CD14-positive monocyte (primary cell): ENCODE data around the gene TRIM47. TPM values are rescaled to one million over a fixed set of nuclear protein-coding genes. Genes with fewer than 3 reads are reported as not detected.

Source experiments
- DNase-seq, 3 donors: peaks; one replicate each; pipeline ENCODE4 v3.0.0-alpha.2; 2011 to 2022
- H2AFZ ChIP-seq: 2 replicates; pipeline ENCODE4 v1.6.0; 2012; ENCODE audit warnings: mild to moderate bottlenecking, low read depth, low read length, inconsistent platforms; ENCODE audit not compliant: insufficient read depth, poor library complexity, severe bottlenecking
- H3K27ac ChIP-seq, 2 donors: 1 replicate in 1 of 2; 2 replicates in 1 of 2; pipeline ENCODE4 v1.5.1; 2012 to 2013; ENCODE audit warnings: low read length in 2 of 2, control low read depth in 1 of 2, inconsistent platforms in 1 of 2, low read depth in 1 of 2, mild to moderate bottlenecking in 1 of 2
- H3K27me3 ChIP-seq, 2 donors: one replicate each; pipeline versions ENCODE4 v1.6.0 to v1.6.1; 2011 to 2013; ENCODE audit warnings: low read length in 2 of 2; ENCODE audit not compliant: control insufficient read depth in 2 of 2, insufficient read depth in 2 of 2
- H3K36me3 ChIP-seq, 2 donors: replicated peaks in 1 of 2; 1 replicate in 1 of 2; 2 replicates in 1 of 2; pipeline versions ENCODE4 v1.5.1 to v1.6.1; 2012 to 2013; ENCODE audit warnings: low read length in 2 of 2, control low read depth in 1 of 2, inconsistent platforms in 1 of 2, mild to moderate bottlenecking in 1 of 2; ENCODE audit not compliant: insufficient read depth in 2 of 2, control insufficient read depth in 1 of 2
- H3K4me1 ChIP-seq, 2 donors: 1 replicate in 1 of 2; 2 replicates in 1 of 2; pipeline versions ENCODE4 v1.5.1 to v1.6.1; 2012 to 2013; ENCODE audit warnings: low read length in 2 of 2, control low read depth in 1 of 2, inconsistent platforms in 1 of 2, mild to moderate bottlenecking in 1 of 2, moderate library complexity in 1 of 2; ENCODE audit not compliant: insufficient read depth in 2 of 2, control insufficient read depth in 1 of 2
- H3K4me2 ChIP-seq: replicated peaks from 2 replicates; pipeline ENCODE3; 2012; ENCODE audit warnings: low read length, moderate library complexity, mild to moderate bottlenecking; ENCODE audit not compliant: poor library complexity, severe bottlenecking; ENCODE audit errors: extremely low read depth
- H3K4me3 ChIP-seq, 3 experiments: fragments of 200-600 bp in 1 of 3; sonication (generic) in 1 of 3; replicated peaks in 1 of 3; 1 replicate in 2 of 3; 2 replicates in 1 of 3; pipeline ENCODE4 v1.5.1; 2011 to 2013; ENCODE audit warnings: low read length in 3 of 3, mild to moderate bottlenecking in 3 of 3, control low read depth in 2 of 3, low read depth in 2 of 3, inconsistent platforms in 1 of 3, moderate library complexity in 1 of 3
- H3K79me2 ChIP-seq: 2 replicates; pipeline ENCODE4 v1.6.0; 2012; ENCODE audit warnings: mild to moderate bottlenecking, control low read depth, inconsistent platforms, low read length, moderate library complexity; ENCODE audit not compliant: insufficient read depth
- H3K9ac ChIP-seq: 2 replicates; pipeline ENCODE4 v1.6.0; 2017; ENCODE audit warnings: low read length, mild to moderate bottlenecking; ENCODE audit not compliant: insufficient read depth, poor library complexity, severe bottlenecking
- H3K9me3 ChIP-seq, 2 donors: replicated peaks in 1 of 2; 1 replicate in 1 of 2; 2 replicates in 1 of 2; pipeline versions ENCODE4 v1.5.1 to v1.6.1; 2012 to 2013; ENCODE audit warnings: low read length in 2 of 2, control low read depth in 1 of 2; ENCODE audit not compliant: control insufficient read depth in 1 of 2, insufficient read depth in 1 of 2
- H4K20me1 ChIP-seq: 2 replicates; pipeline ENCODE4 v1.6.0; 2012; ENCODE audit warnings: mild to moderate bottlenecking, low read length, control low read depth, moderate library complexity; ENCODE audit not compliant: insufficient read depth
- H3K27ac Mint-ChIP-seq, 7 donors: one replicate each; pipeline ENCODE4 v1.8.0; 2020; ENCODE audit warnings: mild to moderate bottlenecking in 7 of 7, mixed read lengths in 7 of 7, moderate library complexity in 6 of 7, inconsistent platforms in 2 of 7
- H3K27me3 Mint-ChIP-seq, 3 donors: one replicate each; pipeline ENCODE4 v1.8.0; 2021 to 2022; ENCODE audit warnings: low read depth in 3 of 3, mild to moderate bottlenecking in 3 of 3, mixed read lengths in 3 of 3, moderate library complexity in 3 of 3, inconsistent platforms in 1 of 3
- H3K36me3 Mint-ChIP-seq, 2 donors: one replicate each; pipeline ENCODE4 v1.8.0; 2020; ENCODE audit warnings: mixed read lengths in 2 of 2, inconsistent platforms in 1 of 2, mild to moderate bottlenecking in 1 of 2
- H3K4me1 Mint-ChIP-seq: one replicate; pipeline ENCODE4 v1.8.0; 2020; ENCODE audit warnings: mild to moderate bottlenecking, mixed read lengths
- H3K4me3 Mint-ChIP-seq, 2 donors: one replicate each; pipeline ENCODE4 v1.8.0; 2020; ENCODE audit warnings: mild to moderate bottlenecking in 2 of 2, mixed read lengths in 2 of 2, moderate library complexity in 1 of 2
- H3K9me3 Mint-ChIP-seq, 7 donors: one replicate each; pipeline ENCODE4 v1.8.0; 2020 to 2022; ENCODE audit warnings: mixed read lengths in 7 of 7, mild to moderate bottlenecking in 6 of 7, moderate library complexity in 6 of 7, inconsistent platforms in 2 of 7
- WGBS: methylation state at CpG from one replicate; pipeline ENCODE4 v1.1.5; 2013; ENCODE audit warnings: missing lambda C conversion rate; ENCODE audit not compliant: insufficient coverage; 5-methylcytosine and 5-hydroxymethylcytosine counted together
- intact Hi-C, 2 donors: fragments of 100-400 bp; cut with micrococcal nuclease; formaldehyde crosslinking; loops; one replicate each; pipeline versions ENCODE4 v1.15.0 to v1.15.1; 2023
- polyA plus RNA-seq, 3 donors: library from polyadenylated mRNA; depleted of rRNA in 1 of 3; unstranded in 2 of 3; stranded (reverse) in 1 of 3; fragments of 300-500 nt in 2 of 3; fragments of >200 nt in 1 of 3; fragmentation: Illumina TruSeq in 2 of 3; gene quantifications; 1 replicate in 2 of 3; 2 replicates in 1 of 3; pipeline ENCODE4 v1.2.3, GENCODE V29; 2012 to 2021
- TF ChIP-seq, protein P1 (sequence below): fragments of 200-600 bp; IDR thresholded peaks from one replicate; pipeline ENCODE4 v1.8.0; 2022; ENCODE audit warnings: antibody characterized with exemption, mild to moderate bottlenecking

Gene TRIM47
- polyA plus RNA-seq, 3 donors = 0.20 TPM; not detected in 2

GRCh38 chr17:75919611-75920010 is 41.2 kb upstream of the TRIM47 start:
- Mint-ChIP-seq H3K27me3 (peaks cover 1 to 2% (median 1%) of the 10 kb centered on the region in 3 donors), H3K9me3 (no peaks in the 10 kb centered on the region), H3K4me3 (no peak overlapping the region), H3K4me1 (no peaks in the 10 kb centered on the region), H3K27ac (no peak overlapping the region), H3K36me3 (no peaks in the 10 kb centered on the region)
- Histone ChIP-seq H3K4me2 (no peak overlapping the region), H3K9me3 (no peaks in the 10 kb centered on the region), H3K4me1 (no peaks in the 10 kb centered on the region), H3K9ac (no peak overlapping the region), H3K36me3 (no peaks in the 10 kb centered on the region), H3K27ac (no peak overlapping the region), H2AFZ (no peak overlapping the region), H4K20me1 (no peaks in the 10 kb centered on the region), H3K4me3 (no peak overlapping the region), H3K79me2 (no peaks in the 10 kb centered on the region), H3K27me3 (no peaks in the 10 kb centered on the region)
- 99% methylated on average over 20 of the region's 22 CpGs for WGBS
- TF ChIP-seq, protein P1, sequence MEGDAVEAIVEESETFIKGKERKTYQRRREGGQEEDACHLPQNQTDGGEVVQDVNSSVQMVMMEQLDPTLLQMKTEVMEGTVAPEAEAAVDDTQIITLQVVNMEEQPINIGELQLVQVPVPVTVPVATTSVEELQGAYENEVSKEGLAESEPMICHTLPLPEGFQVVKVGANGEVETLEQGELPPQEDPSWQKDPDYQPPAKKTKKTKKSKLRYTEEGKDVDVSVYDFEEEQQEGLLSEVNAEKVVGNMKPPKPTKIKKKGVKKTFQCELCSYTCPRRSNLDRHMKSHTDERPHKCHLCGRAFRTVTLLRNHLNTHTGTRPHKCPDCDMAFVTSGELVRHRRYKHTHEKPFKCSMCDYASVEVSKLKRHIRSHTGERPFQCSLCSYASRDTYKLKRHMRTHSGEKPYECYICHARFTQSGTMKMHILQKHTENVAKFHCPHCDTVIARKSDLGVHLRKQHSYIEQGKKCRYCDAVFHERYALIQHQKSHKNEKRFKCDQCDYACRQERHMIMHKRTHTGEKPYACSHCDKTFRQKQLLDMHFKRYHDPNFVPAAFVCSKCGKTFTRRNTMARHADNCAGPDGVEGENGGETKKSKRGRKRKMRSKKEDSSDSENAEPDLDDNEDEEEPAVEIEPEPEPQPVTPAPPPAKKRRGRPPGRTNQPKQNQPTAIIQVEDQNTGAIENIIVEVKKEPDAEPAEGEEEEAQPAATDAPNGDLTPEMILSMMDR = no peak
- intact Hi-C loops = no loop called here
- no peak for DNase-seq

- 98% methylated on average over 30 of the region's 31 CpGs for WGBS
- TF ChIP-seq, protein P1 = no peak
- H3K36me3 Mint-ChIP-seq = no peaks in the 10 kb centered on the region
- Histone ChIP-seq H3K27ac (no peak overlapping the region), H3K9me3 (no peaks in the 10 kb centered on the region), H2AFZ (no peak overlapping the region), H3K36me3 (no peaks in the 10 kb centered on the region), H3K4me2 (no peak overlapping the region), H3K4me3 (no peak overlapping the region), H3K4me1 (no peaks in the 10 kb centered on the region), H3K9ac (no peak overlapping the region), H3K79me2 (no peaks in the 10 kb centered on the region), H3K27me3 (no peaks in the 10 kb centered on the region), H4K20me1 (no peaks in the 10 kb centered on the region)
- intact Hi-C loops = no loop called here
- H3K4me1 Mint-ChIP-seq = peaks cover 1% of the 10 kb centered on the region
- peaks cover 1 to 2% (median 1%) of the 10 kb centered on the region in 3 donors for H3K27me3 Mint-ChIP-seq
- DNase-seq = no peak
- peaks cover 0 to 2% (median 0%) of the 10 kb centered on the region in 7 donors for H3K9me3 Mint-ChIP-seq
- no peak overlapping the region for H3K27ac Mint-ChIP-seq
- H3K4me3 Mint-ChIP-seq = no peak overlapping the region
Observed at GRCh38 chr17:75917917-75918445, 39.6 kb upstream of the TRIM47 start.
